GM21515 (cell line): ENCODE measurements around the gene SGTA.

Experiments used
- ATAC-seq: cut with Tn5 transposase; IDR thresholded peaks from one replicate; pipeline ENCODE4 v1.9.1; 2021; ENCODE audit not compliant: unreplicated experiment

Gene SGTA

DNA sequence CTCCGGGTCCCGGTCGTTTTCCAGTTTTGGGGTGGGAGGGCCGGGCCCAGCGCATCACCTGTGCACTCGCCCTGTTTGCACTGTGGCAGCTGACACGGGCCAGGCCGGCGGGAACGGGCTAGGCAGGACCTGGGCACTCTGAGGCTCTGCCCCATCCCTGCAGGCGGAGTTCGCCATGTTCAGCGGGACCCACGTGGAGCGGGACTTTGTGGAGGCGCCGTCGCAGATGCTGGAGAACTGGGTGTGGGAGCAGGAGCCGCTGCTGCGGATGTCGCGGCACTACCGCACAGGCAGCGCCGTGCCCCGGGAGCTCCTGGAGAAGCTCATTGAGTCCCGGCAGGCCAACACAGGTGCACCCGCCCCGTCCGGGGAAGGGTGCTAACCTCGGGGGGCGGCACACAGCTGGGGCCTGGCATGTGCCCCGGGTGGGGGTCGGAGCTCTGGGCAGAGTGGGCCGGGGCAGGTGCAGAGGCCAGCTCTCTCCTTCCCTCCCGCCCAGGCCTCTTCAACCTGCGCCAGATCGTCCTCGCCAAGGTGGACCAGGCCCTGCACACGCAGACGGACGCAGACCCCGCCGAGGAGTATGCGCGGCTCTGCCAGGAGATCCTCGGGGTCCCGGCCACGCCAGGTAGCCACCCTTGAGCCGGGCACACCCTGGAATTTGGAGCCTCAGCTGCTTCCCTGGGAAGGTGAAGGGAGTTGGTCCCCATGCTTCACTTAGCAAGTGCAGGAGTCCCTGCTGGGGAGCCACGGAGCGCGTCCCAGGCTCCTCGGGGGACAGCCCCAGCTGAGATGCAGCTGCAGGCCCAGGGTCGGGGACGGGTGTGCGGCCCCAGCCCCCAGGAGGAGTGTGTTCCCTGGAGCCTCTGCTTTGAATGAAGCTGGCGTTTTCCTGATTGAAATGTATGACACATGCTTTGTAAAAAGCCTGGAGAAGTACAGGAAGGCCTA lies 27.3 kb upstream of the SGTA start:
- no peak for ATAC-seq

- ATAC-seq, result no peak
Observed at GRCh38 chr19:2809387-2810140, 26.5 kb upstream of the SGTA start.

DNA sequence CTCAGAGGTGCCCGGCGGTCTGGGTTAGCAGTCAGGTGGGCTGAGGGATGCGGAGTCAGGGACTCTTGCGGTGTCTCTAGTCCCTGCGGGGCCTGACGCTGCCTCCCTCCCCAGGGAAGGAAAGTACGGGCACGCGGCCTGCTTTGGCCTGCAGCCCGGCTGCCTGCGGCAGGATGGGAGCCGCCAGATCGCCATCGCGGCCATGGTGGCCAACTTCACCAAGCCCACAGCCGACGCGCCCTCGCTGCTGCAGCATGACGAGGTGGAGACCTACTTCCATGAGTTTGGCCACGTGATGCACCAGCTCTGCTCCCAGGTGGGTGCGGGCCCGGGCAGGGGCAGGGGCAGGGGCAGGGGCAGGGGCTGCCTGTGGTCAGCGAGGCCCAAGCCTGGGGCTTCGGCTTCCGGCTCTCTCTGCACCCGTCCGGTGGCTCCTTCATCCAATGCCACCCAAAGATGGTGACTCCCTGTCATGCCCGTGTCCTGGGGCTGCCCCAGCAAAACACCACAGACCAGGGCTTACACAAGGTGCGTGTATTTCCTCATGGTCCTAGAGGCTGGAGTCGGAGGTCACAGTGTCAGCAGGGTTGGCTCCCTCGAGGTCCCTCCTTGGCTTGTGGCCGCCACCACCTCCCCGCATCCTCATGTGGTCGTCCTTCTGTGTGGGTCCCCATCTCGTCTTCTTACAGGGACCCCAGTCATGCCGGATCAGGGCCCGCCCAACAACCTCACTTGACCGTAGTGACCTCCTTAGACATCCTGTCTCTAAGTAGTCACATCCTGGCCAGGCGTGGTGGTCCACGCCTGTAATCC lies 25.3 kb upstream of the SGTA start:
- ATAC-seq, result no peak

GRCh38 chr19:2807379-2808128 lies 24.5 kb upstream of the SGTA start:
- ATAC-seq, result no peak

GRCh38 chr19:2806736-2807378 lies 23.8 kb upstream of the SGTA start:
- ATAC-seq, result no peak

DNA sequence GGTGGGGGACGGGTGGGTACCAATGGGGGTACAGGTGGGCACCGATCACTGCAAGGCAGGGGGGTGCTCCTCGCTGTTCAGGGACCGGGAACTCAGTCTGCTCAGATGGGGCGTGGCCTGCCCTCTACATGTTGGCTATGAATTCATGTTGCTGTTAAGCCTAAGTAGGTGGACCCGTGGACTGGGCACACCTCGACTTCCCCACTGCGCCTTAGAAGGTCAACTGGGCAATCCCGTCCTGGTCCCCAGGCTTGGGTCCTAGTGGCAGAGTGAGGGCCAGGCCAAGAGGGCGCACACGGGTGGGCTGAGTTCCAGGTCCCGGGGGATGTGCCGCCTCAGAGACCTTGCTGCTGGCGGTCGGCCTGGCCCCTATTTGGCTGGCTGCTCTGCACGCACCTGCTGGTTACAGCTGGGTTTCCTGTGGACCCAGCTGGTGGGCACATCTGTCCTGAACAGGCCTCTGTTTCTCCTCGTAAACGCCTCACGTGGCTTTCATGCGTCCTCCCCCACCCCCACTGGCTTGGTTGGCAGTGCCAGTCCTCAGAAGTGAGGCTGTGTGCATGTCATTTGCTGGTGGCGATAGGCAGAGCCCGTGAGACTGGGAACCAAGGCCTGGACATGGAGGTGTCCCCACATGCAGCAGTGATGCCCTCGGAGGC lies 23.0 kb upstream of the SGTA start:
- ATAC-seq, result no peak

DNA sequence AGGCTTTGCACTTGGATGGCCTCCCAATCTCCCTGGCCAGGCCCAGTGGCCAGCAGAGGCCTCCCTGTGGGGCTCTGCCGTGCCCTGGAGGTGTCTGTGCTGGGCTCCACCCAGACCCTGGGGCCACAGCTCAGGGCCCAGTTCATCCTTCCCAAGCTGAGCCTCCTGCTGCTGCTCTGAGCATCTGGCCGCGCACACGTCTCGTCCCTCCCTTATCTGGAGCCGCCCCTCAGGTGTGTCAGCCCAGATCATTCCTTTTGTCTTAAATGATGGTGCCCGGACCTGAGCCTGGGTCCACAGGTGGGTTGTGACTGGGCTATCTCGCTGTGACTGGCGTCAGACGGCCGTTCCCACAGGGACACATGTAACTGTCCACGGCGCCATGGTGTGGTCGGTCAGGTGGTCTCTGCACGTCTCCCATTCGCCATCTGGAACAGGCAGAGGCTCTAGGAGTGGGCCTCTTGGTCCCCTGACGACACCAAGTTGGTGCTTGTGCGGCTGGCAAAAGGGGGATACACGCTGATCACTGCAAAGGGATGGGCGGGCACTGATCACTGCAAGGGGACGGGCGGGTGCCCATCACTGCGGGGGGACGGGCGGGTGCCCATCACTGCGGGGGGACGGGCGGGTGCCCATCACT lies 22.3 kb upstream of the SGTA start:
- ATAC-seq, result no peak

GRCh38 chr19:2804156-2805004 lies 21.3 kb upstream of the SGTA start:
- no peak for ATAC-seq

GRCh38 chr19:2803486-2804155 lies 20.5 kb upstream of the SGTA start:
- ATAC-seq, result no peak

- ATAC-seq, result no peak
Observed at GRCh38 chr19:2802826-2803225, 19.8 kb upstream of the SGTA start.

GRCh38 chr19:2800506-2800905 lies 17.4 kb upstream of the SGTA start:
- ATAC-seq, result no peak

DNA sequence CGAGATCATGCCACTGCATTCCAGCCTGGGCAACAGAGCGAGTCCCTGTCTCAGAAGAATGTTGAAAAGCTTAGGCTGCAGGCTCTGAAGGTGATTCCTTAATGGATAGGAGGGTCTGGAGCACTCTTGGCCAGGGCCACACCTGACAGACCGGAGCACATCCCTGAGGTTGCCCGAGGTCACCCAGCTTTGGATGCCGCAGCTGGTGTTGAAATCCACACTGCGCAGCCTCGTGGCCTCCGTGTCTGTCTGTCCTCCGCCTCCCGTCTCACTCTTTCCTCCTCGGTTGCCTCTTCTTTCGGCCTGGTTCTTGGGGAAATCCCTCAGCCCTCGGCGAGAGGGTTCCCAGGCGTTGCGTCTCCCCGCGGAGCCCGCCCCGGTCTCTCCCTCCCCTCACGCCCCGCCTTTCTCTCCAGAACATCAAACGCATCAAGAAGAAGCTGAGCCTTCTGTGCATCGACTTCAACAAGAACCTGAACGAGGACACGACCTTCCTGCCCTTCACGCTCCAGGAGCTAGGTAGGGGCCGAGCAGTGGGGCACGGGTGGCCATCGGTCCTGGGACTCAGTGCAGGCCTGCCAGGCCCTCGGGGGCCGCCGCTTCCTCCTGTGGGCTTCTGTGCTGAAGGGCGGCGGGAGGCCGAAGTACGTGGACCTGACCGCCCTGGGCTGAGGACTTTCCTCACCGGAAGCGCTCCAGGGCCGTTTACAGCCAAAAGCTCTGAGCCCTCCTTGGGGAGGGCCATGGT lies 16.4 kb upstream of the SGTA start:
- ATAC-seq, result no peak

GRCh38 chr19:2798733-2799132 lies 15.7 kb upstream of the SGTA start:
- ATAC-seq, result no peak

DNA sequence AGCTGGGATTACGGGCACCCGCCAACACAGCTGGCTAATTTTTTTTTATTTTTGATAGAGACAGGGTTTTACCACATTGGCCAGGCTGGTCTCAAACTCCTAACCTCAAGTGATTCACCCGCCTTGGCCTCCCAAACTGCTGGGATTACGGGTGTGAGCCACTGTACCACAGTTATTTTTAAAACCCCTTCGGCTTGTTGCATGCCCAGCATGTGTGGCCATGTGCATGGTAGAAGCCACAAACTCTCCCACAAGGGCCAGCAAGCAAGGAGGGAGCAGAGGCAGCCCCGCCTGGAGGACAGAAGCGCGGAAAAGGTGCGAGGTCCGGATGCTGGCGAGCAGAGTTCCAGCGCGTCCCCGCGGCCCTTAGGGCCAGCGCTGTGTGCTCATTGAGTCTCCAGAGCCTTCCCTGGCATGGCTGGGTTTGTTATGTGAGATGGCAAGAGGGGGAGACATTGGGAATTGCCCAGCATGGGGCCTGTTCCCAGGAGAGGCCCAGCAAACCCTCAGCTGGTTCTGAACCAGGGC lies 15.1 kb upstream of the SGTA start:
- ATAC-seq, result no peak

DNA sequence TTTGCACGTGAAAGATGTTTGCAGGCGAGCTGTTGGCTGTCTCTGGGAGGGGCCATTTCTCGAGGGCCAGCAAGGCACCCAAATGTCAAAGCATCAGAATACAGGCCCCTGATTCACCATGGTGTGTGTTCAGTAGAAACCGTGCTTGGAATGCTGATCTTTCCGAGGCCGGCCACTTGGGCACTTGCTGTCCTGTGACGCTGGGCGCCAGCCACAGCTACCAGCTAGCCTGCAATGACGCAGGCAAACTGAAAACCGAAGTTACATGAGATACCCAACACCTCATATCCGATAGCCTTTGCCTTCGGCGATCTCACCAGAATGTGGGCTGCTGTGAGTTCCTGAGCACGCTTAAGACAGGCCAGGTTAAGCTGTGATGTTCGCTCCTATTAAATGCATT lies 14.2 kb upstream of the SGTA start:
- no peak for ATAC-seq

DNA sequence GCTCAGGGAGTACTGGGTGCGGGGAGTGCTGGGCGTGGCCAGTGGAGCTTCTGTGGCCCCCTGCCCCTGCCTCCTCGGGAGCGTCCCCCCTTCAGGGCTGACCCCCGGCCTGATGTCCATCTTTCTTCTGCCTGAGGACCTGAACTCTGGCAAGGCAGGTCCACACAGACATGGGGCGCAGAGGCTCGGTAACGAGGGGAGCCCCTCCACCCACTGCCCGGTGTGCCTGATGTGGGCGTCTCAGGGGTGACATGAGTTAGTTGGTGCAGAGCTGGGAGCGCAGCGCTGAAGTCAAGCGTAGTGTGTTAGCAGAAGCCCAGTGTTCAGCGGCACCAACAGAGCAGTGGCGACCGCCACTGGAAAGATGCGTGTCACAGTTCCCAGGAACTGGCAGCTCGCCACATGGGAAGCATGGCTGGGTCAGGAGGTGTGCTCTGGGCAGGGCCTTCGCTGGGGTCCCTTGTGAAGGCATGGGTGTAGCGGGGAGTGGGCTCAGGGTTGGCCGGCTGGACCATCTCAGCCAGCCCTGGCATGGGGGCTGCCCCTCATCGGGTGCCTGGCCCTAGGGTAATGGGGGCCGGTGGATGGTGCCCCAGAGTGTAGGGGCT lies 13.7 kb upstream of the SGTA start:
- ATAC-seq, result no peak
